HG02870 (cell line): ENCODE measurements around the gene KLHL6.
"Not testable (repeated sequence)": the region's sequence is repeated elsewhere in the genome, so short reads cannot be mapped to it uniquely, and the experiment has no call there.

Source experiments
- ATAC-seq: cut with Tn5 transposase; IDR thresholded peaks from one replicate; pipeline ENCODE4 v1.9.1; 2021; ENCODE audit warnings: mild to moderate bottlenecking, moderate library complexity; ENCODE audit not compliant: unreplicated experiment

The KLHL6 gene

GRCh38 chr3:183533412-183534132 lies 21.9 kb downstream of the KLHL6 start:
- ATAC-seq = peak; percentile 68

GRCh38 chr3:183532620-183533411 lies 22.7 kb downstream of the KLHL6 start:
- ATAC-seq = no peak

GRCh38 chr3:183529717-183530116 lies 25.8 kb downstream of the KLHL6 start:
- ATAC-seq = no peak

- ATAC-seq = no peak
These were observed 26.3 kb downstream of the KLHL6 start for GRCh38 chr3:183529185-183529584.

GRCh38 chr3:183528758-183529157 lies 26.7 kb downstream of the KLHL6 start:
- not testable (repeated sequence) for ATAC-seq

- ATAC-seq = peak; percentile 77
These were observed 27.8 kb downstream of the KLHL6 start for GRCh38 chr3:183527428-183528379.

GRCh38 chr3:183526838-183527427 lies 28.6 kb downstream of the KLHL6 start:
- no peak for ATAC-seq

- no peak for ATAC-seq
These were observed 31.0 kb downstream of the KLHL6 start for GRCh38 chr3:183524476-183524875.

- not testable (repeated sequence) for ATAC-seq
These were observed 34.6 kb downstream of the KLHL6 start for GRCh38 chr3:183520741-183521556.

GRCh38 chr3:183520295-183520694 lies 35.2 kb downstream of the KLHL6 start:
- ATAC-seq = not testable (repeated sequence)

- no peak for ATAC-seq
These were observed 35.6 kb downstream of the KLHL6 start for GRCh38 chr3:183519891-183520290.

- no peak for ATAC-seq
These were observed 36.8 kb downstream of the KLHL6 start for GRCh38 chr3:183518491-183519251.

GRCh38 chr3:183517607-183518006 lies 37.9 kb downstream of the KLHL6 start:
- ATAC-seq = no peak

GRCh38 chr3:183515968-183516851 lies 39.3 kb downstream of the KLHL6 start:
- peak; percentile 58 for ATAC-seq

- ATAC-seq = no peak
These were observed 41.5 kb downstream of the KLHL6 start for GRCh38 chr3:183514021-183514420.

- no peak for ATAC-seq
These were observed 42.3 kb downstream of the KLHL6 start for GRCh38 chr3:183513046-183513706.

GRCh38 chr3:183511286-183512131 lies 44.0 kb downstream of the KLHL6 start:
- ATAC-seq = peak; percentile 45
